OCI-LY3 (cell line): ENCODE results near the gene BICC1.

ENCODE experiments used
- CTCF ChIP-seq: fragments of 200-600, 300-600 bp; sonication (generic); IDR thresholded peaks from 2 replicates; pipeline ENCODE4 v1.5.1; 2014; ENCODE audit warnings: antibody characterized with exemption, low read length, low read depth
- EZH2phosphoT487 ChIP-seq: fragments of 200-600 bp; shearing (Covaris generic); IDR thresholded peaks from 2 replicates; pipeline ENCODE4 v1.6.1; 2018; ENCODE audit warnings: antibody characterized with exemption, mixed run types, low read depth

GRCh38 chr10:58513188-58514110 is 777 bp downstream of the BICC1 start:
- TF ChIP-seq CTCF = no peak
- no peak for TF ChIP-seq EZH2phosphoT487
